ENCODE results near the gene TOMT. TPM values are rescaled to one million over a fixed set of nuclear protein-coding genes. Genes with fewer than 3 reads are reported as not detected.

The TOMT gene
- total and polyA plus RNA-seq, 2 experiments from 2014 or later, result not detected

DNA sequence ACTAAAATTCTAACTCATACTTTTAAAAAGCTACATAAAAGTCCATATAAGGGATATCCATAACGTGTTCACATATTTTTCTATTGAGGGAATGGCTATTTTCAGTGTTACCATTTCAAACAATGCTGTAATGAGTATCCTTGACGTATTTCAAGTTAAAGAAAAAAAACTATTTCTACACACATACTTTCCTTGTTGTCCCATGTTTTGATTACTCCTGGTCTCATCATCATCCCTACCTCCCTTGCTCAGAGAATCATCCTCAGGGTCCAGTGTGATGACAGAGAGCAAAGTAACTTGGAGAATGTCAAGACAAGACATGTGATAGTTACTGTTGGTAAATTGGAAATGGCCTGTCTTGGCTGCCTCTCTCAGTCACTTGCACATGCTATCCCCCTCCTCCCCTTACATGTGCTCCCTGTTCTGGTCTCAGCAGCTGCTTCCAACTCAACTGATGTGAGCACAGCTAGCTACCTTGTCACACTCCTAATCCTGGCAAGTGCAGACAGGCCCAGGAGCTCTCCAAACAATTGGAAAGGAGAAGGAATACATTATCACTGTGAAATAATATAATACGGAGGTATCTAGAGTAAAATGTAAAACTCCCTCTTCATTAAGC, 47.2 kb upstream of the TOMT start:
- H2AFZ ChIP-seq, result no peak overlapping the region
- H3K4me1 ChIP-seq (ENCODE audit: insufficient read depth), result peaks cover 8% of the 10 kb centered on the region; the same call in 1 of the 2 replicates
- H3K27ac ChIP-seq (ENCODE audit: low read depth), result no peak overlapping the region
- no peak overlapping the region for H3K4me3 Mint-ChIP-seq
- no peak overlapping the region for H3K27ac Mint-ChIP-seq
- no peak overlapping the region for H3K4me3 ChIP-seq
- H3K27me3 ChIP-seq (ENCODE audit: insufficient read depth), result no peaks in the 10 kb centered on the region
- TF ChIP-seq, protein P1, sequence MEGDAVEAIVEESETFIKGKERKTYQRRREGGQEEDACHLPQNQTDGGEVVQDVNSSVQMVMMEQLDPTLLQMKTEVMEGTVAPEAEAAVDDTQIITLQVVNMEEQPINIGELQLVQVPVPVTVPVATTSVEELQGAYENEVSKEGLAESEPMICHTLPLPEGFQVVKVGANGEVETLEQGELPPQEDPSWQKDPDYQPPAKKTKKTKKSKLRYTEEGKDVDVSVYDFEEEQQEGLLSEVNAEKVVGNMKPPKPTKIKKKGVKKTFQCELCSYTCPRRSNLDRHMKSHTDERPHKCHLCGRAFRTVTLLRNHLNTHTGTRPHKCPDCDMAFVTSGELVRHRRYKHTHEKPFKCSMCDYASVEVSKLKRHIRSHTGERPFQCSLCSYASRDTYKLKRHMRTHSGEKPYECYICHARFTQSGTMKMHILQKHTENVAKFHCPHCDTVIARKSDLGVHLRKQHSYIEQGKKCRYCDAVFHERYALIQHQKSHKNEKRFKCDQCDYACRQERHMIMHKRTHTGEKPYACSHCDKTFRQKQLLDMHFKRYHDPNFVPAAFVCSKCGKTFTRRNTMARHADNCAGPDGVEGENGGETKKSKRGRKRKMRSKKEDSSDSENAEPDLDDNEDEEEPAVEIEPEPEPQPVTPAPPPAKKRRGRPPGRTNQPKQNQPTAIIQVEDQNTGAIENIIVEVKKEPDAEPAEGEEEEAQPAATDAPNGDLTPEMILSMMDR (conservative IDR thresholded peaks at IDR 0.05; ENCODE audit: low read depth in 2 of 2), result no peak
- TF ChIP-seq ZNF114 (CRISPR knock-in tag; IDR thresholded peaks at IDR 0.05) (no peak), STAT1 (IDR thresholded peaks at IDR 0.05; ENCODE audit: unreplicated experiment) (no peak), EZH2phosphoT487 (IDR thresholded peaks at IDR 0.05; ENCODE audit: unreplicated experiment) (no peak), ZNF331 (CRISPR knock-in tag; IDR thresholded peaks at IDR 0.05; ENCODE audit: low read depth) (no peak), NANOG (IDR thresholded peaks at IDR 0.05; ENCODE audit: borderline replicate concordance) (no peak), POLR2AphosphoS5 (IDR thresholded peaks at IDR 0.05; ENCODE audit: low read depth) (no peak)
- TF ChIP-seq, protein P2, sequence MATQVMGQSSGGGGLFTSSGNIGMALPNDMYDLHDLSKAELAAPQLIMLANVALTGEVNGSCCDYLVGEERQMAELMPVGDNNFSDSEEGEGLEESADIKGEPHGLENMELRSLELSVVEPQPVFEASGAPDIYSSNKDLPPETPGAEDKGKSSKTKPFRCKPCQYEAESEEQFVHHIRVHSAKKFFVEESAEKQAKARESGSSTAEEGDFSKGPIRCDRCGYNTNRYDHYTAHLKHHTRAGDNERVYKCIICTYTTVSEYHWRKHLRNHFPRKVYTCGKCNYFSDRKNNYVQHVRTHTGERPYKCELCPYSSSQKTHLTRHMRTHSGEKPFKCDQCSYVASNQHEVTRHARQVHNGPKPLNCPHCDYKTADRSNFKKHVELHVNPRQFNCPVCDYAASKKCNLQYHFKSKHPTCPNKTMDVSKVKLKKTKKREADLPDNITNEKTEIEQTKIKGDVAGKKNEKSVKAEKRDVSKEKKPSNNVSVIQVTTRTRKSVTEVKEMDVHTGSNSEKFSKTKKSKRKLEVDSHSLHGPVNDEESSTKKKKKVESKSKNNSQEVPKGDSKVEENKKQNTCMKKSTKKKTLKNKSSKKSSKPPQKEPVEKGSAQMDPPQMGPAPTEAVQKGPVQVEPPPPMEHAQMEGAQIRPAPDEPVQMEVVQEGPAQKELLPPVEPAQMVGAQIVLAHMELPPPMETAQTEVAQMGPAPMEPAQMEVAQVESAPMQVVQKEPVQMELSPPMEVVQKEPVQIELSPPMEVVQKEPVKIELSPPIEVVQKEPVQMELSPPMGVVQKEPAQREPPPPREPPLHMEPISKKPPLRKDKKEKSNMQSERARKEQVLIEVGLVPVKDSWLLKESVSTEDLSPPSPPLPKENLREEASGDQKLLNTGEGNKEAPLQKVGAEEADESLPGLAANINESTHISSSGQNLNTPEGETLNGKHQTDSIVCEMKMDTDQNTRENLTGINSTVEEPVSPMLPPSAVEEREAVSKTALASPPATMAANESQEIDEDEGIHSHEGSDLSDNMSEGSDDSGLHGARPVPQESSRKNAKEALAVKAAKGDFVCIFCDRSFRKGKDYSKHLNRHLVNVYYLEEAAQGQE (IDR thresholded peaks at IDR 0.05; ENCODE audit: unreplicated experiment), result no peak
- TF ChIP-seq, protein P3, sequence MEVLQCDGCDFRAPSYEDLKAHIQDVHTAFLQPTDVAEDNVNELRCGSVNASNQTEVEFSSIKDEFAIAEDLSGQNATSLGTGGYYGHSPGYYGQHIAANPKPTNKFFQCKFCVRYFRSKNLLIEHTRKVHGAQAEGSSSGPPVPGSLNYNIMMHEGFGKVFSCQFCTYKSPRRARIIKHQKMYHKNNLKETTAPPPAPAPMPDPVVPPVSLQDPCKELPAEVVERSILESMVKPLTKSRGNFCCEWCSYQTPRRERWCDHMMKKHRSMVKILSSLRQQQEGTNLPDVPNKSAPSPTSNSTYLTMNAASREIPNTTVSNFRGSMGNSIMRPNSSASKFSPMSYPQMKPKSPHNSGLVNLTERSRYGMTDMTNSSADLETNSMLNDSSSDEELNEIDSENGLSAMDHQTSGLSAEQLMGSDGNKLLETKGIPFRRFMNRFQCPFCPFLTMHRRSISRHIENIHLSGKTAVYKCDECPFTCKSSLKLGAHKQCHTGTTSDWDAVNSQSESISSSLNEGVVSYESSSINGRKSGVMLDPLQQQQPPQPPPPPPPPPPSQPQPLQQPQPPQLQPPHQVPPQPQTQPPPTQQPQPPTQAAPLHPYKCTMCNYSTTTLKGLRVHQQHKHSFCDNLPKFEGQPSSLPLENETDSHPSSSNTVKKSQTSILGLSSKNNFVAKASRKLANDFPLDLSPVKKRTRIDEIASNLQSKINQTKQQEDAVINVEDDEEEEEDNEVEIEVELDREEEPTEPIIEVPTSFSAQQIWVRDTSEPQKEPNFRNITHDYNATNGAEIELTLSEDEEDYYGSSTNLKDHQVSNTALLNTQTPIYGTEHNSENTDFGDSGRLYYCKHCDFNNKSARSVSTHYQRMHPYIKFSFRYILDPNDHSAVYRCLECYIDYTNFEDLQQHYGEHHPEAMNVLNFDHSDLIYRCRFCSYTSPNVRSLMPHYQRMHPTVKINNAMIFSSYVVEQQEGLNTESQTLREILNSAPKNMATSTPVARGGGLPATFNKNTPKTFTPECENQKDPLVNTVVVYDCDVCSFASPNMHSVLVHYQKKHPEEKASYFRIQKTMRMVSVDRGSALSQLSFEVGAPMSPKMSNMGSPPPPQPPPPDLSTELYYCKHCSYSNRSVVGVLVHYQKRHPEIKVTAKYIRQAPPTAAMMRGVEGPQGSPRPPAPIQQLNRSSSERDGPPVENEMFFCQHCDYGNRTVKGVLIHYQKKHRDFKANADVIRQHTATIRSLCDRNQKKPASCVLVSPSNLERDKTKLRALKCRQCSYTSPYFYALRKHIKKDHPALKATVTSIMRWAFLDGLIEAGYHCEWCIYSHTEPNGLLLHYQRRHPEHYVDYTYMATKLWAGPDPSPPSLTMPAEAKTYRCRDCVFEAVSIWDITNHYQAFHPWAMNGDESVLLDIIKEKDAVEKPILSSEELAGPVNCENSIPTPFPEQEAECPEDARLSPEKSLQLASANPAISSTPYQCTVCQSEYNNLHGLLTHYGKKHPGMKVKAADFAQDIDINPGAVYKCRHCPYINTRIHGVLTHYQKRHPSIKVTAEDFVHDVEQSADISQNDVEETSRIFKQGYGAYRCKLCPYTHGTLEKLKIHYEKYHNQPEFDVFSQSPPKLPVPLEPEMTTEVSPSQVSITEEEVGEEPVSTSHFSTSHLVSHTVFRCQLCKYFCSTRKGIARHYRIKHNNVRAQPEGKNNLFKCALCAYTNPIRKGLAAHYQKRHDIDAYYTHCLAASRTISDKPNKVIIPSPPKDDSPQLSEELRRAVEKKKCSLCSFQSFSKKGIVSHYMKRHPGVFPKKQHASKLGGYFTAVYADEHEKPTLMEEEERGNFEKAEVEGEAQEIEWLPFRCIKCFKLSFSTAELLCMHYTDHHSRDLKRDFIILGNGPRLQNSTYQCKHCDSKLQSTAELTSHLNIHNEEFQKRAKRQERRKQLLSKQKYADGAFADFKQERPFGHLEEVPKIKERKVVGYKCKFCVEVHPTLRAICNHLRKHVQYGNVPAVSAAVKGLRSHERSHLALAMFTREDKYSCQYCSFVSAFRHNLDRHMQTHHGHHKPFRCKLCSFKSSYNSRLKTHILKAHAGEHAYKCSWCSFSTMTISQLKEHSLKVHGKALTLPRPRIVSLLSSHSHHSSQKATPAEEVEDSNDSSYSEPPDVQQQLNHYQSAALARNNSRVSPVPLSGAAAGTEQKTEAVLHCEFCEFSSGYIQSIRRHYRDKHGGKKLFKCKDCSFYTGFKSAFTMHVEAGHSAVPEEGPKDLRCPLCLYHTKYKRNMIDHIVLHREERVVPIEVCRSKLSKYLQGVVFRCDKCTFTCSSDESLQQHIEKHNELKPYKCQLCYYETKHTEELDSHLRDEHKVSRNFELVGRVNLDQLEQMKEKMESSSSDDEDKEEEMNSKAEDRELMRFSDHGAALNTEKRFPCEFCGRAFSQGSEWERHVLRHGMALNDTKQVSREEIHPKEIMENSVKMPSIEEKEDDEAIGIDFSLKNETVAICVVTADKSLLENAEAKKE (CRISPR knock-in tag; IDR thresholded peaks at IDR 0.05), result no peak
- H3K9me2 ChIP-seq (ENCODE audit: insufficient read depth), result no peaks in the 10 kb centered on the region
- H3K4me2 ChIP-seq, result no peak overlapping the region
- DNase-seq (ENCODE audit: low spot score), result no peak
- H3K9me3 Mint-ChIP-seq, result no peaks in the 10 kb centered on the region
- no peaks in the 10 kb centered on the region for H3K4me1 Mint-ChIP-seq
- H3K27me3 Mint-ChIP-seq (ENCODE audit: insufficient read depth, low read depth, poor library complexity), result no peaks in the 10 kb centered on the region
- H3K79me2 ChIP-seq (replicated peaks; ENCODE audit: insufficient read depth), result peaks cover 38% of the 10 kb centered on the region
- no peak for ATAC-seq
- H3F3A ChIP-seq (replicated peaks; ENCODE audit: low read depth), result no peaks in the 10 kb centered on the region
- 0 out of 2 replicates have a peak, but pooled peaks cover 7% of the 10 kb centered on the region for H4K20me1 ChIP-seq (replicated peaks; ENCODE audit: insufficient read depth)
- peaks cover 4% of the 10 kb centered on the region for H3K36me3 Mint-ChIP-seq (ENCODE audit: low read depth)
- H3K36me3 ChIP-seq (ENCODE audit: insufficient read depth), result no peaks in the 10 kb centered on the region; the same call in 1 of the 2 replicates

Measured in GM23338 (cell line).